Measurements from ENCODE around the gene RHCE.

GRCh38 chr1:25338986-25339385 is 81.6 kb downstream of the RHCE start:
- TF ChIP-seq POLR2A (IDR thresholded peaks at IDR 0.05) (no peak), EP300 (IDR thresholded peaks at IDR 0.05) (no peak)
- TF ChIP-seq, protein P1, sequence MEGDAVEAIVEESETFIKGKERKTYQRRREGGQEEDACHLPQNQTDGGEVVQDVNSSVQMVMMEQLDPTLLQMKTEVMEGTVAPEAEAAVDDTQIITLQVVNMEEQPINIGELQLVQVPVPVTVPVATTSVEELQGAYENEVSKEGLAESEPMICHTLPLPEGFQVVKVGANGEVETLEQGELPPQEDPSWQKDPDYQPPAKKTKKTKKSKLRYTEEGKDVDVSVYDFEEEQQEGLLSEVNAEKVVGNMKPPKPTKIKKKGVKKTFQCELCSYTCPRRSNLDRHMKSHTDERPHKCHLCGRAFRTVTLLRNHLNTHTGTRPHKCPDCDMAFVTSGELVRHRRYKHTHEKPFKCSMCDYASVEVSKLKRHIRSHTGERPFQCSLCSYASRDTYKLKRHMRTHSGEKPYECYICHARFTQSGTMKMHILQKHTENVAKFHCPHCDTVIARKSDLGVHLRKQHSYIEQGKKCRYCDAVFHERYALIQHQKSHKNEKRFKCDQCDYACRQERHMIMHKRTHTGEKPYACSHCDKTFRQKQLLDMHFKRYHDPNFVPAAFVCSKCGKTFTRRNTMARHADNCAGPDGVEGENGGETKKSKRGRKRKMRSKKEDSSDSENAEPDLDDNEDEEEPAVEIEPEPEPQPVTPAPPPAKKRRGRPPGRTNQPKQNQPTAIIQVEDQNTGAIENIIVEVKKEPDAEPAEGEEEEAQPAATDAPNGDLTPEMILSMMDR (IDR thresholded peaks at IDR 0.05): no peak
